Neuronal stem cell (in vitro differentiated cells): Measurements from ENCODE around the gene HOXA1.

Experiments used
- DNase-seq: peaks from one replicate; pipeline ENCODE4 v3.0.0-alpha.2; 2013; ENCODE audit warnings: low spot score
- H2AFZ ChIP-seq: one replicate; pipeline ENCODE4 v1.6.1; 2013; ENCODE audit warnings: mild to moderate bottlenecking, low read length, inconsistent platforms
- H2AK5ac ChIP-seq: 2 replicates; pipeline ENCODE4 v1.6.1; 2013; ENCODE audit warnings: low read depth, mild to moderate bottlenecking, inconsistent platforms, low read length, moderate library complexity, mixed read lengths
- H2BK120ac ChIP-seq: 2 replicates; pipeline ENCODE4 v1.6.1; 2013; ENCODE audit warnings: low read depth, mild to moderate bottlenecking, inconsistent platforms, low read length, moderate library complexity, mixed read lengths
- H2BK12ac ChIP-seq: one replicate; pipeline ENCODE4 v1.6.1; 2013; ENCODE audit warnings: low read length, inconsistent platforms
- H2BK15ac ChIP-seq: 2 replicates; pipeline ENCODE4 v1.6.1; 2013; ENCODE audit warnings: mild to moderate bottlenecking, low read length, inconsistent platforms, mixed read lengths
- H2BK5ac ChIP-seq: one replicate; pipeline ENCODE4 v1.6.1; 2013; ENCODE audit warnings: inconsistent platforms, mild to moderate bottlenecking, low read length, moderate library complexity
- H3K14ac ChIP-seq: one replicate; pipeline ENCODE4 v1.6.1; 2013; ENCODE audit warnings: low read length, inconsistent platforms
- H3K18ac ChIP-seq: 2 replicates; pipeline ENCODE4 v1.6.1; 2013; ENCODE audit warnings: low read length, inconsistent platforms
- H3K23ac ChIP-seq: 2 replicates; pipeline ENCODE4 v1.6.1; 2013; ENCODE audit warnings: low read depth, mild to moderate bottlenecking, mixed read lengths, low read length, inconsistent platforms; ENCODE audit not compliant: poor library complexity
- H3K27ac ChIP-seq: replicated peaks from 3 replicates; pipeline ENCODE4 v1.5.1; 2013; ENCODE audit warnings: low read length, inconsistent platforms
- H3K27me3 ChIP-seq, 3 experiments: 2 replicates each; pipeline ENCODE4 v1.6.1; 2013; ENCODE audit warnings: low read length in 3 of 3, mild to moderate bottlenecking in 2 of 3, inconsistent platforms in 1 of 3, low read depth in 1 of 3, mixed read lengths in 1 of 3, moderate library complexity in 1 of 3; ENCODE audit not compliant: control insufficient read depth in 3 of 3, insufficient read depth in 3 of 3
- H3K36me3 ChIP-seq, 2 donors: replicated peaks in 1 of 2; 2 replicates each; pipeline ENCODE4 v1.6.1; 2013; ENCODE audit warnings: low read length in 2 of 2; ENCODE audit not compliant: control insufficient read depth in 2 of 2, insufficient read depth in 2 of 2
- H3K4ac ChIP-seq: 2 replicates; pipeline ENCODE4 v1.6.1; 2013; ENCODE audit warnings: inconsistent platforms, mild to moderate bottlenecking, low read length, moderate library complexity
- H3K4me1 ChIP-seq, 2 donors: 1 replicate in 1 of 2; 2 replicates in 1 of 2; pipeline ENCODE4 v1.6.1; 2013; ENCODE audit warnings: low read length in 2 of 2, low read depth in 1 of 2; ENCODE audit not compliant: control insufficient read depth in 2 of 2, insufficient read depth in 1 of 2
- H3K4me2 ChIP-seq: one replicate; pipeline ENCODE4 v1.6.1; 2013; ENCODE audit warnings: mild to moderate bottlenecking, low read length, inconsistent platforms; ENCODE audit not compliant: insufficient read depth, poor library complexity, severe bottlenecking
- H3K4me3 ChIP-seq, 2 donors: 2 replicates each; pipeline ENCODE4 v1.5.1; 2013; ENCODE audit warnings: low read length in 2 of 2, mild to moderate bottlenecking in 2 of 2, inconsistent platforms in 1 of 2, moderate library complexity in 1 of 2
- H3K79me1 ChIP-seq: one replicate; pipeline ENCODE4 v1.6.1; 2013; ENCODE audit warnings: low read depth, mild to moderate bottlenecking, inconsistent platforms, low read length, moderate library complexity
- H3K9ac ChIP-seq: one replicate; pipeline ENCODE4 v1.6.1; 2013; ENCODE audit warnings: mild to moderate bottlenecking, low read depth, low read length, inconsistent platforms; ENCODE audit not compliant: poor library complexity
- H3K9me3 ChIP-seq, 2 donors: replicated peaks in 1 of 2; 2 replicates each; pipeline versions ENCODE3 to v1.6.1; 2013; ENCODE audit warnings: low read length in 2 of 2, mild to moderate bottlenecking in 2 of 2, inconsistent platforms in 1 of 2, low read depth in 1 of 2, mixed read lengths in 1 of 2, moderate library complexity in 1 of 2; ENCODE audit not compliant: control insufficient read depth in 2 of 2, insufficient read depth in 1 of 2
- H4K8ac ChIP-seq: one replicate; pipeline ENCODE4 v1.6.1; 2013; ENCODE audit warnings: low read depth, mild to moderate bottlenecking, inconsistent platforms, low read length, moderate library complexity
- H4K91ac ChIP-seq: one replicate; pipeline ENCODE4 v1.6.1; 2013; ENCODE audit warnings: low read length, low read depth, mild to moderate bottlenecking, inconsistent platforms; ENCODE audit not compliant: poor library complexity
- WGBS, 2 donors: extraction: QIAGEN DNeasy Blood & Tissue Kit; methylation state at CpG; one replicate each; pipeline ENCODE4 v1.1.7; 2013; ENCODE audit warnings: missing lambda C conversion rate in 2 of 2, mixed read lengths in 1 of 2; ENCODE audit not compliant: insufficient read length in 2 of 2, insufficient replicate concordance in 1 of 2; ENCODE audit errors: extremely low coverage in 2 of 2; 5-methylcytosine and 5-hydroxymethylcytosine counted together

The HOXA1 gene

DNA sequence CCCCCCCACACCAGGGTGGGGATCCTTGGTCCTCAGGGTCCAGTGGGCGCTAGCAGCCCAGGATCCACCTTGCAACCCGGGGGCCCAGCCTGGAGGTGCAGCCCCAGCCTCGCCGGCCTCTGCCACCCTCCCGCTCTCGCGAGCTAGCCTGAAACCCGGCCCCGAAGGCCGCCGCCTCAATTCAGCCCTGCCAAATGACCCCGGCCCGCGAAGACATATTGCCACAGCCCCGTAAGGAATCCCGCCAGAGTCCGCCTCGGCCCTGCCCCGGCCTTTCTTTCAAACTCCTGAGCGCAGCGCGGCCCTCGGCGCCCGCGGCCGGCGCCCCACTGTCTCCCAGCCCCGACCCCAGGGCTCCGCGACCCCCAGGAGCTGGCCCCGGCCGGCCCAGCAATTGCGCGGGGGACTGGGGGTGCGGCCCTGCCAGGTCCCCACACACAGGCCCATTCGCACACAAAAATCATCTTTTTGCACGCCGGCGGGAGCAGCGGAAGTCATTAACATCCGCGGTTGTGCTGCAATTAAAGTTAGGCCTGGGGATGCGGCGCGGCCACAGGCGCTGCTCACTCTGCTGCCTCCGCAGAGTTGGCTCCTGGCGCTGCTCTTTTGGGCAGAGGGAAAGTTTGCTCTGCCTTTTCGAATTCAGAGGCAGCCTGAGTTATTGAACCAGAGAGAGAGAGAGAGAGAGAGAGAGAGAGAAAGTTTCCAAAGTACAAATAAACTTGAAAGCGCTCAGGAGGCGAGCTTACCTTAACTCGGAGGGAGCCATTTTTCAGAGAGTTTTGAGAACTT lies 43.7 kb upstream of the HOXA1 start:
- H2BK5ac ChIP-seq, result no peak overlapping the region
- peak overlapping the region; percentile 92 for H2AFZ ChIP-seq
- no peak overlapping the region for H3K18ac ChIP-seq
- no CpG with 5 or more reads among the region's 53 CpGs for WGBS, 2 donors
- no peaks in the 10 kb centered on the region for H3K36me3 ChIP-seq
- H2BK12ac ChIP-seq, result no peak overlapping the region
- no peak overlapping the region for H3K14ac ChIP-seq
- peaks cover 0 to 5% of the 10 kb centered on the region in 2 donors for H3K9me3 ChIP-seq
- H3K9ac ChIP-seq, result no peak overlapping the region
- no peak overlapping the region for H4K8ac ChIP-seq
- H2BK15ac ChIP-seq, result no peak overlapping the region
- no peak overlapping the region for H3K4me2 ChIP-seq
- no peaks in the 10 kb centered on the region for H3K79me1 ChIP-seq
- peaks cover 39 to 100% (median 97%) of the 10 kb centered on the region in 3 experiments for H3K27me3 ChIP-seq
- H3K27ac ChIP-seq, result no peak overlapping the region
- no peak overlapping the region for H2AK5ac ChIP-seq
- H3K4ac ChIP-seq, result no peak overlapping the region
- no peaks in the 10 kb centered on the region for H3K4me1 ChIP-seq
- no peak overlapping the region for H4K91ac ChIP-seq
- H2BK120ac ChIP-seq, result no peak overlapping the region
- peak overlapping the region; percentile 37 for H3K23ac ChIP-seq
- DNase-seq, result no peak
- no peak overlapping the region for H3K4me3 ChIP-seq

DNA sequence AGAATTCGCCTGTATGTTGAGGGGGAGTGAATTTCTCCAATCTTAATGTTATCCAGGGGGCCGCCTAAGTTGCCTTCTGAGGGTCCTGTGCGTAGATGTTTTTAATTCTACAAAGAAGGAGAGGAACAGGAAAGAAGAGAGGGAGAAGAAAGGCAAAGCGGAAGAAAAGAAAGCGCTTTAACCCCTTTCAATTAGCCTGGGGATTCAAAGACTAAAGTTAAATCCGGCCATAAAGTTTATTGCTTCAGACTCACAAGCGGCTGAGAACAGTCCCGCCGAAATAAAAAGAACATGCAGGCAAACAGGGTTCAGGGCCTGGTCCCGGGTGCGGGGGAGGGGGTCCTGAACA lies 43.2 kb upstream of the HOXA1 start:
- H3K4me3 ChIP-seq, result no peak overlapping the region
- no peaks in the 10 kb centered on the region for H3K4me1 ChIP-seq
- peaks cover 37 to 100% (median 97%) of the 10 kb centered on the region in 3 experiments for H3K27me3 ChIP-seq
- no peak overlapping the region for H2BK15ac ChIP-seq
- H4K8ac ChIP-seq, result no peak overlapping the region
- no peak overlapping the region for H3K27ac ChIP-seq
- peaks cover 0 to 2% of the 10 kb centered on the region in 2 donors for H3K9me3 ChIP-seq
- H3K4me2 ChIP-seq, result no peak overlapping the region
- DNase-seq, result no peak
- H3K23ac ChIP-seq, result no peak overlapping the region
- H4K91ac ChIP-seq, result no peak overlapping the region
- no peak overlapping the region for H3K9ac ChIP-seq
- H2AFZ ChIP-seq, result peak overlapping the region; percentile 92
- no peak overlapping the region for H3K18ac ChIP-seq
- no peaks in the 10 kb centered on the region for H3K79me1 ChIP-seq
- H3K14ac ChIP-seq, result no peak overlapping the region
- no peak overlapping the region for H2BK120ac ChIP-seq
- H3K36me3 ChIP-seq, result no peaks in the 10 kb centered on the region
- H2BK5ac ChIP-seq, result no peak overlapping the region
- no peak overlapping the region for H3K4ac ChIP-seq
- no peak overlapping the region for H2AK5ac ChIP-seq
- WGBS, 2 donors, result no CpG with 5 or more reads among the region's 11 CpGs
- no peak overlapping the region for H2BK12ac ChIP-seq

DNA sequence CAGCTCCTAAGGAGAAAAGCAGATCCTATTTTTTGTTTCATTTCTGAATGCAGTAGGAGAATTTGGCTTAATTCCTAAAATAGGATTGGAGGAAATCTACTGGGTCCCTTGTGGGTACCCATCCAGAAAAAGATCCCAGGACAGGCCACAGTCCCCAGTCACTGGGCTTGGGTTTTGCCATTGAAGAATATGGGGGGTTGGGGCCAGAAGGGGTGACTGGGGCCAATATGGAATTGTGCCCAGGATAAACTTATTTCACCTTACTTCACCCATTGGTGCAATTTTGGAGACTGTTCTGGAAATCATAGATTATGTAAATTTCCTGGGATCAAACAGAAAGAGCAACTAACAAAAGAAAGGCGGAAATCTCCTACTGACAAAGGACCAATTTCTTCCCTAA lies 42.7 kb upstream of the HOXA1 start:
- no CpG with 5 or more reads among the region's 1 CpG for WGBS, 2 donors

GRCh38 chr7:27137640-27138315 lies 42.0 kb upstream of the HOXA1 start:
- Histone ChIP-seq H3K79me1 (no peaks in the 10 kb centered on the region), H3K23ac (no peak overlapping the region), H2AFZ (no peak overlapping the region), H3K14ac (no peak overlapping the region), H2BK15ac (no peak overlapping the region), H3K4me3 (no peak overlapping the region), H4K91ac (no peak overlapping the region), H2BK120ac (no peak overlapping the region), H2BK12ac (no peak overlapping the region), H3K27ac (no peak overlapping the region), H3K27me3 (peaks cover 30 to 100% (median 97%) of the 10 kb centered on the region in 3 experiments), H2AK5ac (no peak overlapping the region), H2BK5ac (no peak overlapping the region), H3K9me3 (peaks cover 0 to 2% of the 10 kb centered on the region in 2 donors), H3K36me3 (no peaks in the 10 kb centered on the region), H3K4ac (no peak overlapping the region), H3K4me2 (no peak overlapping the region), H4K8ac (no peak overlapping the region), H3K18ac (no peak overlapping the region), H3K9ac (no peak overlapping the region), H3K4me1 (no peaks in the 10 kb centered on the region)
- no CpG with 5 or more reads among the region's 2 CpGs for WGBS, 2 donors
- DNase-seq, result no peak

More for the DNA sequence above, 42.7 kb upstream of the HOXA1 start:
- no peaks in the 10 kb centered on the region for H3K4me1 ChIP-seq
- H2AFZ ChIP-seq, result no peak overlapping the region
- H3K9ac ChIP-seq, result no peak overlapping the region
- no peak overlapping the region for H4K91ac ChIP-seq
- peaks cover 37 to 100% (median 97%) of the 10 kb centered on the region in 3 experiments for H3K27me3 ChIP-seq
- H3K4me2 ChIP-seq, result no peak overlapping the region
- H3K27ac ChIP-seq, result no peak overlapping the region
- no peaks in the 10 kb centered on the region for H3K79me1 ChIP-seq
- H2AK5ac ChIP-seq, result no peak overlapping the region
- H3K23ac ChIP-seq, result no peak overlapping the region
- no peak overlapping the region for H2BK5ac ChIP-seq
- H3K14ac ChIP-seq, result no peak overlapping the region
- no peaks in the 10 kb centered on the region for H3K36me3 ChIP-seq
- no peak overlapping the region for H3K4ac ChIP-seq
- H4K8ac ChIP-seq, result no peak overlapping the region
- no peak overlapping the region for H2BK15ac ChIP-seq
- H3K9me3 ChIP-seq, result peaks cover 0 to 2% of the 10 kb centered on the region in 2 donors
- no peak overlapping the region for H2BK12ac ChIP-seq
- H2BK120ac ChIP-seq, result no peak overlapping the region
- no peak overlapping the region for H3K18ac ChIP-seq
- no peak overlapping the region for H3K4me3 ChIP-seq
- DNase-seq, result no peak
